MCF 10A (cell line): ENCODE measurements around the gene C1QA. TPM values are rescaled to one million over a fixed set of nuclear protein-coding genes. Genes with fewer than 3 reads are reported as not detected.

ENCODE experiments used
- BruUV-seq: library from RNA; stranded (reverse); fragments of 400-500 nt; replicated peaks from 2 replicates; lab custom pipeline; 2021; lab: Mats Ljungman, UMichigan
- CTCF ChIA-PET: fragments of 300-600 bp; sonication (Branson Sonifier 250); formaldehyde crosslinking; extraction: SDS; loops from one replicate; lab custom pipeline; 2021; ENCODE audit warnings: antibody characterized with exemption, inconsistent platforms; lab: Yijun Ruan, JAX
- POLR2A ChIA-PET: fragments of 300-600, 350-650 bp; sonication (Branson Sonifier 250); formaldehyde crosslinking; extraction: SDS; loops from one replicate; lab custom pipeline; 2020; ENCODE audit warnings: antibody characterized with exemption, inconsistent platforms; lab: Yijun Ruan, JAX
- DNase-seq: peaks from one replicate; pipeline ENCODE4 v3.0.0-alpha.2; 2018; ENCODE audit not compliant: unreplicated experiment
- H3K27ac Mint-ChIP-seq: one replicate; pipeline ENCODE4 v1.8.0; 2022; ENCODE audit warnings: mild to moderate bottlenecking, low read depth, mixed read lengths; ENCODE audit not compliant: unreplicated experiment
- H3K27me3 Mint-ChIP-seq: one replicate; pipeline ENCODE4 v1.8.0; 2022; ENCODE audit warnings: mixed read lengths; ENCODE audit not compliant: insufficient read depth, unreplicated experiment
- H3K36me3 Mint-ChIP-seq: one replicate; pipeline ENCODE4 v1.8.0; 2022; ENCODE audit warnings: mild to moderate bottlenecking, moderate library complexity, mixed read lengths; ENCODE audit not compliant: insufficient read depth, unreplicated experiment
- H3K4me1 Mint-ChIP-seq: one replicate; pipeline ENCODE4 v1.8.0; 2022; ENCODE audit warnings: mixed read lengths; ENCODE audit not compliant: insufficient read depth, unreplicated experiment
- H3K4me3 Mint-ChIP-seq: one replicate; pipeline ENCODE4 v1.8.0; 2022; ENCODE audit warnings: mild to moderate bottlenecking, moderate library complexity, mixed read lengths; ENCODE audit not compliant: unreplicated experiment
- H3K9me3 Mint-ChIP-seq: one replicate; pipeline ENCODE4 v1.8.0; 2022; ENCODE audit warnings: mixed read lengths; ENCODE audit not compliant: unreplicated experiment
- CTCF ChIP-seq: fragments of 200-600 bp; IDR thresholded peaks from one replicate; pipeline ENCODE4 v1.8.0; 2022; ENCODE audit warnings: antibody characterized with exemption, mild to moderate bottlenecking; ENCODE audit not compliant: unreplicated experiment
- intact Hi-C: fragments of 100-400 bp; cut with micrococcal nuclease; formaldehyde crosslinking; loops from 2 replicates; pipeline ENCODE4 v1.14.1; 2022
- total RNA-seq: library from RNA; stranded (reverse); gene quantifications from 2 replicates; pipeline ENCODE4 v1.2.3, GENCODE V29; 2022

The C1QA gene
- total RNA-seq, 1 experiment from 2014 or later, result not detected

GRCh38 chr1:22681556-22682276 is 45.3 kb downstream of the C1QA start:
- no peak overlapping the region for H3K4me3 Mint-ChIP-seq
- intact Hi-C loops, result no loop called here
- peaks cover 30% of the 10 kb centered on the region for H3K27me3 Mint-ChIP-seq
- ChIA-PET CTCF (no interaction called here), POLR2A (no interaction called here)
- no TSS peak for BruUV-seq
- no peak overlapping the region for H3K27ac Mint-ChIP-seq
- no peaks in the 10 kb centered on the region for H3K4me1 Mint-ChIP-seq
- no peaks in the 10 kb centered on the region for H3K36me3 Mint-ChIP-seq
- DNase-seq, result no peak
- TF ChIP-seq CTCF, result no peak
- H3K9me3 Mint-ChIP-seq, result no peaks in the 10 kb centered on the region

GRCh38 chr1:22683547-22683946 is 47.1 kb downstream of the C1QA start:
- no peak overlapping the region for H3K4me3 Mint-ChIP-seq
- H3K9me3 Mint-ChIP-seq, result no peaks in the 10 kb centered on the region
- H3K27ac Mint-ChIP-seq, result no peak overlapping the region
- no peaks in the 10 kb centered on the region for H3K4me1 Mint-ChIP-seq
- ChIA-PET CTCF (interaction anchor here (0.7 to 2.2 kb wide), 3 partner anchors 9 to 297 kb away, joined by 3 to 6 read pairs (median 3); no protein-coding TSS in a partner anchor), POLR2A (no interaction called here)
- peaks cover 30% of the 10 kb centered on the region for H3K27me3 Mint-ChIP-seq
- no TSS peak for BruUV-seq
- no peaks in the 10 kb centered on the region for H3K36me3 Mint-ChIP-seq
- TF ChIP-seq CTCF, result no peak
- DNase-seq, result no peak
- intact Hi-C loops, result no loop called here

- Mint-ChIP-seq H3K36me3 (no peaks in the 10 kb centered on the region), H3K27me3 (peaks cover 30% of the 10 kb centered on the region), H3K27ac (no peak overlapping the region), H3K9me3 (no peaks in the 10 kb centered on the region), H3K4me3 (no peak overlapping the region), H3K4me1 (peaks cover 6% of the 10 kb centered on the region)
- CTCF ChIA-PET, result interaction anchor here (1.1 kb wide), 1 partner anchor 203 kb away, joined by 3 read pairs; no protein-coding TSS in a partner anchor
- intact Hi-C loops, result no loop called here
- POLR2A ChIA-PET, result no interaction called here
- no TSS peak for BruUV-seq
- no peak for DNase-seq
- no peak for TF ChIP-seq CTCF
Observed at GRCh38 chr1:22685591-22686059, 49.2 kb downstream of the C1QA start.

- H3K4me3 Mint-ChIP-seq, result no peak overlapping the region
Observed at GRCh38 chr1:22687191-22687590, 50.8 kb downstream of the C1QA start.

More at GRCh38 chr1:22687191-22687590, 50.8 kb downstream of the C1QA start:
- Mint-ChIP-seq H3K4me1 (peaks cover 6% of the 10 kb centered on the region), H3K9me3 (no peaks in the 10 kb centered on the region), H3K36me3 (no peaks in the 10 kb centered on the region), H3K27ac (no peak overlapping the region), H3K27me3 (peaks cover 30% of the 10 kb centered on the region)
- CTCF ChIA-PET, result interaction anchor here (2.6 kb wide), 1 partner anchor 18 kb away, joined by 6 read pairs; no protein-coding TSS in a partner anchor
- BruUV-seq, result no TSS peak
- POLR2A ChIA-PET, result no interaction called here
- TF ChIP-seq CTCF, result no peak
- intact Hi-C loops, result no loop called here
- no peak for DNase-seq
